Suprapubic skin (tissue), 4 donors: ENCODE results near the gene OFD1.

Source experiments
- POLR2A ChIP-seq, 2 donors: fragments of 450-650 bp; IDR thresholded peaks; one replicate each; pipeline ENCODE4 v1.6.1; 2017; ENCODE audit warnings: antibody characterized with exemption in 2 of 2, mild to moderate bottlenecking in 2 of 2, moderate library complexity in 2 of 2
- POLR2AphosphoS5 ChIP-seq, 3 donors: sonication (generic); formaldehyde crosslinking; IDR thresholded peaks; one replicate each; pipeline ENCODE4 v1.6.1; 2017; ENCODE audit warnings: antibody characterized with exemption in 3 of 3
- TF ChIP-seq, protein P1 (sequence below), 2 donors: fragments of 200-600 bp in 1 of 2; fragments of 450-650 bp in 1 of 2; sonication (generic) in 1 of 2; IDR thresholded peaks; one replicate each; pipeline ENCODE4 v1.5.1; 2016 to 2019; ENCODE audit warnings: antibody characterized with exemption in 2 of 2, mild to moderate bottlenecking in 1 of 2, moderate library complexity in 1 of 2

DNA sequence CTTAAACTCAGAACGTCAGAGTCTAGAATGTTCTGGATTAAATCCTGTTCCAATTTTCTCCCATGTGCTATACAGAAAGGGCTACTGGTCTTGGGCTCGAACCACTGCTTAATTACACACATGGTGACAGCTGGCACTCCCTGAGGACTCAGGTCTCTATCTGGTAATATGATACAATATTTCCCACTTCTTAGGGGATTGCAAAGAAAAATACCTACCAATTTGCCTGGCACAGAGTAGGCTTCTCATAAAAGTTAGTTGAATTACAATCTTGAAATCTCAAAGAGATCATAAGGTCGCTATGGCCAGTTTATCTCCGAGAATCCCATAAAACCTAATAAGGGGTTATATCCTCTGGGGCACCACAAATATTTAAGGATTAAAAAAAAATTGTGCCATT is 73.7 kb downstream of the OFD1 start:
- TF ChIP-seq, protein P1, sequence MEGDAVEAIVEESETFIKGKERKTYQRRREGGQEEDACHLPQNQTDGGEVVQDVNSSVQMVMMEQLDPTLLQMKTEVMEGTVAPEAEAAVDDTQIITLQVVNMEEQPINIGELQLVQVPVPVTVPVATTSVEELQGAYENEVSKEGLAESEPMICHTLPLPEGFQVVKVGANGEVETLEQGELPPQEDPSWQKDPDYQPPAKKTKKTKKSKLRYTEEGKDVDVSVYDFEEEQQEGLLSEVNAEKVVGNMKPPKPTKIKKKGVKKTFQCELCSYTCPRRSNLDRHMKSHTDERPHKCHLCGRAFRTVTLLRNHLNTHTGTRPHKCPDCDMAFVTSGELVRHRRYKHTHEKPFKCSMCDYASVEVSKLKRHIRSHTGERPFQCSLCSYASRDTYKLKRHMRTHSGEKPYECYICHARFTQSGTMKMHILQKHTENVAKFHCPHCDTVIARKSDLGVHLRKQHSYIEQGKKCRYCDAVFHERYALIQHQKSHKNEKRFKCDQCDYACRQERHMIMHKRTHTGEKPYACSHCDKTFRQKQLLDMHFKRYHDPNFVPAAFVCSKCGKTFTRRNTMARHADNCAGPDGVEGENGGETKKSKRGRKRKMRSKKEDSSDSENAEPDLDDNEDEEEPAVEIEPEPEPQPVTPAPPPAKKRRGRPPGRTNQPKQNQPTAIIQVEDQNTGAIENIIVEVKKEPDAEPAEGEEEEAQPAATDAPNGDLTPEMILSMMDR (IDR thresholded peaks at IDR 0.05), result no peak
- TF ChIP-seq POLR2A (IDR thresholded peaks at IDR 0.05), result no peak
- TF ChIP-seq POLR2AphosphoS5 (IDR thresholded peaks at IDR 0.05), result no peak
